Nasal cavity respiratory epithelium epithelial cell of viscerocranial mucosa (primary cell): ENCODE data around the gene TLR7. TPM values are rescaled to one million over a fixed set of nuclear protein-coding genes. Genes with fewer than 3 reads are reported as not detected.

Experiments
- total RNA-seq: library from RNA; depleted of rRNA; stranded (reverse); fragments of >200 nt; gene quantifications from 2 replicates; pipeline ENCODE4 v1.2.3, GENCODE V29; 2014

TLR7 gene
- not detected in 2 replicates for total RNA-seq

DNA sequence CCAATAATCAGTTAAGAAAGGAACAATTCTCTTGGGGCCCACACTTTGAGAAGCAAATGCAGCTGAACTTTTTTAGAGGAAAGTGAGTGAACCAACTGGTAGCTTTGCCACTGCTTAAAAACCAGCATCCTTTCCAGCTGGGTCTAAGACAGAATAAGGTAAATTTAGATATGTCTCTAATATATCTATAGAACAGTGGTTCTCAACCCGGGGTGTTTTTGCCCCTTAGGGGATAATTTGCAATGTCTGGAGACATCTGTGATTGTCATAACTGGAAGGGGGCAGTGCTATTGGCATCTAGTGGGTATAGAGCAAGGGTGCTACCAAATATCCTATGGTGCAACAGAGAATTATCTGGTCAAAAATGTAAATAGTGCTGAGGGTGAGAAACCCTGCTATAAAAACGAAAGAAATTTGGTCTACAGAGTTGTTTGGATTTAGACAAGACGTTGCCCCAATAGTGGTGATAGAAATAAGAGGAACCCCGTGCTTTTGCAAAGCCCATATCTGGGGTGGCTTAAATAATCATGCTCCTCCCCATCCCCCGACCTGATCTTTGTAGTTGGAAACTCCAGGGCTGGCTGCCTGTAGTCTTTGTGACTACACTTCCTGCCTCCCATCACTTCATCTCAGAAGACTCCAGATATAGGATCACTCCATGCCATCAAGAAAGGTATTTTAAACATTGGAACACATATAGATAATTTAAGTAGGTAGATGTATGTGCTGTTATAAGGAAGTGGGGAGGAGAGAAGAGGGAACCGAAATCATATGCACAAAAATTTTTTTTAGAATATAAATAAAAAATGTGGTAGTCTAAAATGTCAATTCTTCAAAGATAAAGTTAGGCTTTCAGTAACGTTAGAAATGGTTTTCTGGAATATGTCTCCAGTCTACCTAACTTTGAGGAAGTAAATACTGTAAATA lies at the start of gene TLR7:
TLR7 (plus strand) TSS at position 622 of the 927 bp plus-strand sequence. CDS start 507 bp downstream, outside the sequence.

DNA sequence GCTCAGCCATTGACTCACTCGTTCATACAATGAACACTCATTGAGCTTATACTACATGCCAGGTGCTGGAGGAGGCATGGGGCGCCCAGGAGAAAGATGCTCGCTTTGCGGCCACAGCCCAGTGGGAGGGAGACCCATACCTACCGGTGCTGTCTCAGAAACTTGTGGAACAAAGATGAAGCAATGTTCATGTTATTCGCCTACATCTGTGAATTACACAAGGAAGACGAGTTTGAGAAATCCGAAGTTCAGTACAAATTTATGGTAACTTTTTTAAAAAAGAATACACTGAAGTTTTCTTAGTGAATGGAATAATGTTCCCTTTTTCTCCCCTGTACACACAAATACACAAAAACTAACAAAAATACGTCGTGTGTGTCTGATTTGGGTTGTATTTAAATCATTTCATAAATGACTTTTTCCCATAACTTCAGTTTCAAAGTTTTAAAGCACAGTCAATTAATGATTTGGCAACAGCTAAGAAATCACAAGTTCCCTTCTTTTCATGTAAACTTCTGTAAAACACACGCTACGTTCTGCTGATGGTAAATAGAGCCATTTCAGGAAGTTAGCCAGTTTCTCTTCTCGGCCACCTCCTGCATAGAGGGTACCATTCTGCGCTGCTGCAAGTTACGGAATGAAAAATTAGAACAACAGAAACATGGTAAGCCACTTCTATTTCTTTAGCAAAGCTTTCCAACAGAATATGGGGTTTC lies 39.3 kb downstream of the TLR7 start, which contains the start of gene TLR8:
TLR8 (plus strand) TSS at position 575 of the 716 bp plus-strand sequence; CDS start at position 662, 87 bp downstream.

Other genes starting within 250 kb of the TLR7 start
- 42.1 and 44.1 TPM in 2 replicates for gene PRPS2, start 75.7 kb upstream of the TLR7 start, total RNA-seq
- gene TLR8, start 39.5 kb downstream of the TLR7 start, total RNA-seq = not detected in 2 replicates
- gene TMSB4X, start 108.0 kb downstream of the TLR7 start, total RNA-seq = 1,593 and 3,921 TPM in 2 replicates
- gene FAM9C, start 177.5 kb downstream of the TLR7 start, total RNA-seq = not detected in 2 replicates